ENCODE measurements around the gene IQCK.

The IQCK gene

DNA sequence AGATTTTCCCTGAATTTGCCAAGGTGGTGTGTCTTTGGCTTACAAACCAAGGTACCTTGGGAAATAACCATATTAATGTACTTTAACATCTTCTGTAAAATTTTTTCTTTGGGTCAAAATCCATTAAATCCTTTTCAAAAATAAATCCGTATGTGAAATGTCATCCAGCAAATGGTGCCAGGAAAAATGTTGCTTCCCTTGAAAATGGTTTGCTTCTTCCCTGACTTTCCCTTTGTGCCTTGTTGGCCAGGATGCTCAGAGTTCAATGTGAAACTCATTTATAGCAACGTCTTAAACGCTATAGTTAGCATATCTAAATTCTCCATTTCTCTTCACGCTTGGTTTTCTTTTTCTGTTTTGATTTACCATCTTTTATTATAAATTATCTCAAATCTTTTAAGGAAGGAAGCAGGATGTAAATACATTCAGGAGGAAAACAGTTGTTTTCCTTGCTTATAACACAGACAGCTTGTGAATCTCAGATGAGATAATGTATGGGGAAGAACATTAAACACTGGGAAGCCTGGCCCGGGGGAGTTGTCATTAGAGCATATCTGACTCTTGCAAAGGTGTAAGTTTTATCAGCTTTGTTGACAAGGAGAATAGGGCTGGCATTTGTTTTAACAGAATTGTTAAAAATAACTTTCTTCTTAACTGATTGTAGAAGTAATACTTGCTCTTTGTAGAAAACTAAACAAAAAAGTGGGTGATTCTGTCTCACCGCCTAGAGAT is 124.5 kb downstream of the IQCK start:
- Mint-ChIP-seq H3K36me3 (no peaks in the 10 kb centered on the region), H3K4me1 (no peaks in the 10 kb centered on the region), H3K27me3 (peaks cover 4% of the 10 kb centered on the region), H3K4me3 (no peak overlapping the region), H3K27ac (no peak overlapping the region), H3K9me3 (no peaks in the 10 kb centered on the region)
- DNase-seq (ENCODE audit: low spot score in 2 of 2) (no peak), ATAC-seq (ENCODE audit: low read depth) (no peak)

- no peak overlapping the region for H3K27ac Mint-ChIP-seq
- H3K27me3 Mint-ChIP-seq = peaks cover 4% of the 10 kb centered on the region
- no peak overlapping the region for H3K4me3 Mint-ChIP-seq
- no peaks in the 10 kb centered on the region for H3K9me3 Mint-ChIP-seq
- DNase-seq (ENCODE audit: low spot score in 2 of 2) = no peak
- no peaks in the 10 kb centered on the region for H3K4me1 Mint-ChIP-seq
- H3K36me3 Mint-ChIP-seq = no peaks in the 10 kb centered on the region
- no peak for ATAC-seq (ENCODE audit: low read depth)
Measured at GRCh38 chr16:19843371-19843770, 125.3 kb downstream of the IQCK start.

DNA sequence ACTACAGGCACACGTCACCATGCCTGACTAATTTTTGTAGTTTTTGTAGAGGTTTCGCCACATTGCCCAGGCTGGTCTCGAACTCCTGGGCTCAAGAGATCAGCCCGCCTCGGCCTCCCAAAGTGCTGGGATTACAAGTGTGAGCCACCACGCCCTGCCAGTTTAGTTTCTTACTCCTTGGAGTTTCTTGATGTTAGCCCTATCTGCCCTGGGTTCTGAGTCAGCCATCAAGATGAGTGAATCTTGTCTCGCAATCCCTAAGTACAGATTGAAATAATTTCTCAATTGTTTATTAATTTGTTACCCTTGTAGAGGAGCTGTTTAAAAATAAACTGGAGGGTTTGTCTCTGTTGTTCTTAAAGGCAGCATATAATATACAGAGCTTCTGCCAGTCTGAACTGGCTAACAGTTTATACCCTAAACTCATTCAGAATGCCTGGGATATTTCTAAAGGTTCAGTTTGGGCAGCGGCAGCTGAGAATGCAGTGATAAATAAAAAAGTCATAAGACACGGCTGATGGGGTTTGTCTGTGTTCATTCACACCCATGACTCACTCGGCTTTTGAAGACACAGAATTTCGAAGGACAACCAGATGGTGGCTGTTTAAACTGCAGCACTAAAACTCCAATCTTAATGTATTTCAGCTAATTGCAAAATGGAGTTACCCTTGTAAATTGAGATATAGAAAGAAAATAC is 127.0 kb downstream of the IQCK start:
- ATAC-seq (ENCODE audit: low read depth) (no peak), DNase-seq (ENCODE audit: low spot score in 2 of 2) (no peak)
- no peaks in the 10 kb centered on the region for H3K36me3 Mint-ChIP-seq
- H3K9me3 Mint-ChIP-seq = no peaks in the 10 kb centered on the region
- H3K27ac Mint-ChIP-seq = no peak overlapping the region
- no peak overlapping the region for H3K4me3 Mint-ChIP-seq
- H3K4me1 Mint-ChIP-seq = no peaks in the 10 kb centered on the region
- peaks cover 4% of the 10 kb centered on the region for H3K27me3 Mint-ChIP-seq

DNA sequence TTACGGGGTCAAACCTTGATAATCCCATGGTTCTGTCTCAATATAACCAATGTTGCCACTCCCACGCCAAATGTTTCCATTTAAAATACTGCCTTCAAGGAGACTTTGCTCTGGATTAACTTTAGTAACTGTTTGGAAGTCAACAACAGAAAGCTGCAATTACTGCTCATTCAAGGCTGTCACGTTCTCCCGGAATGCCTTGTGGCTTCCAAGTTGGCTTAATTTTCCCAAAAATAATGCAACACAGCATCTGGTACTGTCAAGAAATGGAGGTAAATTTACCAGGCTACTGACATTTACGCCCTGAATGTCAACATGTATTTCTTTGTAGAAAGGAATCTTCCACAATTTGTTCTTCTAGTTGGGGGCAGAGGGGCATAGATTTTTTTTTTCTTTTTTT is 128.4 kb downstream of the IQCK start:
- H3K36me3 Mint-ChIP-seq = no peaks in the 10 kb centered on the region
- no peak overlapping the region for H3K4me3 Mint-ChIP-seq
- H3K4me1 Mint-ChIP-seq = no peaks in the 10 kb centered on the region
- no peak for DNase-seq (ENCODE audit: low spot score in 2 of 2)
- H3K27me3 Mint-ChIP-seq = peaks cover 4% of the 10 kb centered on the region
- H3K9me3 Mint-ChIP-seq = no peaks in the 10 kb centered on the region
- no peak for ATAC-seq (ENCODE audit: low read depth)
- H3K27ac Mint-ChIP-seq = no peak overlapping the region

GRCh38 chr16:19848756-19849155 is 130.7 kb downstream of the IQCK start:
- no peak overlapping the region for H3K27ac Mint-ChIP-seq
- no peaks in the 10 kb centered on the region for H3K4me1 Mint-ChIP-seq
- H3K36me3 Mint-ChIP-seq = no peaks in the 10 kb centered on the region
- DNase-seq (ENCODE audit: low spot score in 2 of 2) (no peak), ATAC-seq (ENCODE audit: low read depth) (no peak)
- H3K27me3 Mint-ChIP-seq = peaks cover 7% of the 10 kb centered on the region
- H3K4me3 Mint-ChIP-seq = no peak overlapping the region
- H3K9me3 Mint-ChIP-seq = no peaks in the 10 kb centered on the region

- H3K9me3 Mint-ChIP-seq = no peaks in the 10 kb centered on the region
- H3K36me3 Mint-ChIP-seq = no peaks in the 10 kb centered on the region
- no peaks in the 10 kb centered on the region for H3K4me1 Mint-ChIP-seq
- ATAC-seq (ENCODE audit: low read depth) (no peak), DNase-seq (ENCODE audit: low spot score in 2 of 2) (no peak)
- H3K27ac Mint-ChIP-seq = no peak overlapping the region
- peaks cover 7% of the 10 kb centered on the region for H3K27me3 Mint-ChIP-seq
- no peak overlapping the region for H3K4me3 Mint-ChIP-seq
Measured at GRCh38 chr16:19850131-19850817, 132.2 kb downstream of the IQCK start.

- H3K9me3 Mint-ChIP-seq = no peaks in the 10 kb centered on the region
- H3K27me3 Mint-ChIP-seq = peaks cover 7% of the 10 kb centered on the region
- no peak overlapping the region for H3K27ac Mint-ChIP-seq
- DNase-seq (ENCODE audit: low spot score in 2 of 2) = no peak
- ATAC-seq (ENCODE audit: low read depth) = no peak
- no peaks in the 10 kb centered on the region for H3K36me3 Mint-ChIP-seq
- no peaks in the 10 kb centered on the region for H3K4me1 Mint-ChIP-seq
- H3K4me3 Mint-ChIP-seq = no peak overlapping the region
Measured at GRCh38 chr16:19851476-19851875, 133.4 kb downstream of the IQCK start.

DNA sequence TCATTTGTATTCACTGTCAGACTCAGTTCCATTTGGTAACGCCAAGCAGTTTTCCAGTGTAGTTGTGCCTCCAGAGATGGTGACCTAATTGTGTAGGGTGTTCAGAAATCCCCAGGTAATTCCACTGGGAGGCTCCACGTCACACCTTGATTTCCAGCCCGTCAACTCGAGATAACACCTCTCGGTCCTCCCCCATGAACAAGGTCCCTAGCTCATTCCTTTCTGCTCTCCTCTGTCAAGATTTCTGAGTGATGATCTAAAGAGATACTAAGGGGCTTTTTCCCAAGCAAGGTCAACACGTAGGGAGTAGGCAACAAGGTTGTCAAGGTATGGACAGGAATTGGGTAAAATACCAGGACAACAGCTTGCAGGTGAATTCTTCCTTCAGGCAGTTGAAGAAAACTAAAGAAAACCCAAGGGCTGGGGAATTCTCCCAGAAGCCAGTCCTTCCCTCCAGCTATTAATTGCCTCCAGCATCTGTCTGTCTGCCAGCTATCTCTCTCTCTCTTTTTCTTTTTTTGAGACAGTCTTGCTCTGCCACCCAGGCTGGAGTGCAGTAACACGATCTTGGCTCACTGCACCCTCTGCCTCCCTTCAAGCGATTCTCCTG is 135.2 kb downstream of the IQCK start:
- H3K4me3 Mint-ChIP-seq = no peak overlapping the region
- no peak for ATAC-seq (ENCODE audit: low read depth)
- H3K9me3 Mint-ChIP-seq = no peaks in the 10 kb centered on the region
- DNase-seq (ENCODE audit: low spot score in 2 of 2) = no peak
- H3K36me3 Mint-ChIP-seq = no peaks in the 10 kb centered on the region
- H3K27me3 Mint-ChIP-seq = peaks cover 4% of the 10 kb centered on the region
- H3K4me1 Mint-ChIP-seq = no peaks in the 10 kb centered on the region
- H3K27ac Mint-ChIP-seq = no peak overlapping the region

GRCh38 chr16:19853742-19854542 is 135.9 kb downstream of the IQCK start:
- DNase-seq (ENCODE audit: low spot score in 2 of 2) = no peak
- no peaks in the 10 kb centered on the region for H3K4me1 Mint-ChIP-seq
- H3K4me3 Mint-ChIP-seq = no peak overlapping the region
- peaks cover 4% of the 10 kb centered on the region for H3K27me3 Mint-ChIP-seq
- no peak for ATAC-seq (ENCODE audit: low read depth)
- H3K9me3 Mint-ChIP-seq = no peaks in the 10 kb centered on the region
- H3K27ac Mint-ChIP-seq = no peak overlapping the region
- no peaks in the 10 kb centered on the region for H3K36me3 Mint-ChIP-seq

- no peak overlapping the region for H3K27ac Mint-ChIP-seq
- H3K4me3 Mint-ChIP-seq = no peak overlapping the region
- no peaks in the 10 kb centered on the region for H3K9me3 Mint-ChIP-seq
- ATAC-seq (ENCODE audit: low read depth) (no peak), DNase-seq (ENCODE audit: low spot score in 2 of 2) (no peak)
- H3K4me1 Mint-ChIP-seq = no peaks in the 10 kb centered on the region
- H3K36me3 Mint-ChIP-seq = no peaks in the 10 kb centered on the region
- H3K27me3 Mint-ChIP-seq = peaks cover 4% of the 10 kb centered on the region
Measured at GRCh38 chr16:19854543-19854876, 136.4 kb downstream of the IQCK start.

DNA sequence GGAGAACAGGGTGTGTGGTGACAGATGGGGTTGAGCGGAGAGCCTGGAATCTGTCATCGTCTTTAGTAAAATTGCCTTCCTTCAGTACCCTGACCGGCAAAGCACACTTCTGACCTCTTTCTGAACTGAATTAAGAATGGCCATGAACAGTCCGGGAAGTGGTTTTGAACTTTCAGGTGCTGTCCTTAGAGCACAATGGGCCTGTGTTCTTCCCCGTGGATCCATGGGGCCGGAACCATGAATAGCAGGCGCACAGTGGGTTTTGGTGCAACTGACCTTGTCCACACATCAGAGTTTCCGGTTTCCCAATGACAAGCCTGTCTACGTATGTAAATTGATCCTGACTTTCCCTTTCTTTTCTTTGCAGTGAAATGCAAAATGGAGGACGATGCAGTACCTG is 138.0 kb downstream of the IQCK start:
- no peaks in the 10 kb centered on the region for H3K4me1 Mint-ChIP-seq
- H3K27ac Mint-ChIP-seq = no peak overlapping the region
- peaks cover 5% of the 10 kb centered on the region for H3K27me3 Mint-ChIP-seq
- DNase-seq (ENCODE audit: low spot score in 2 of 2) = no peak
- no peaks in the 10 kb centered on the region for H3K36me3 Mint-ChIP-seq
- H3K4me3 Mint-ChIP-seq = no peak overlapping the region
- ATAC-seq (ENCODE audit: low read depth) = no peak
- no peaks in the 10 kb centered on the region for H3K9me3 Mint-ChIP-seq

- no peak overlapping the region for H3K4me3 Mint-ChIP-seq
- peaks cover 4% of the 10 kb centered on the region for H3K27me3 Mint-ChIP-seq
- H3K9me3 Mint-ChIP-seq = no peaks in the 10 kb centered on the region
- no peaks in the 10 kb centered on the region for H3K36me3 Mint-ChIP-seq
- no peaks in the 10 kb centered on the region for H3K4me1 Mint-ChIP-seq
- no peak for ATAC-seq (ENCODE audit: low read depth)
- DNase-seq (ENCODE audit: low spot score in 2 of 2) = no peak
- no peak overlapping the region for H3K27ac Mint-ChIP-seq
Measured at GRCh38 chr16:19857593-19858339, 139.7 kb downstream of the IQCK start.

DNA sequence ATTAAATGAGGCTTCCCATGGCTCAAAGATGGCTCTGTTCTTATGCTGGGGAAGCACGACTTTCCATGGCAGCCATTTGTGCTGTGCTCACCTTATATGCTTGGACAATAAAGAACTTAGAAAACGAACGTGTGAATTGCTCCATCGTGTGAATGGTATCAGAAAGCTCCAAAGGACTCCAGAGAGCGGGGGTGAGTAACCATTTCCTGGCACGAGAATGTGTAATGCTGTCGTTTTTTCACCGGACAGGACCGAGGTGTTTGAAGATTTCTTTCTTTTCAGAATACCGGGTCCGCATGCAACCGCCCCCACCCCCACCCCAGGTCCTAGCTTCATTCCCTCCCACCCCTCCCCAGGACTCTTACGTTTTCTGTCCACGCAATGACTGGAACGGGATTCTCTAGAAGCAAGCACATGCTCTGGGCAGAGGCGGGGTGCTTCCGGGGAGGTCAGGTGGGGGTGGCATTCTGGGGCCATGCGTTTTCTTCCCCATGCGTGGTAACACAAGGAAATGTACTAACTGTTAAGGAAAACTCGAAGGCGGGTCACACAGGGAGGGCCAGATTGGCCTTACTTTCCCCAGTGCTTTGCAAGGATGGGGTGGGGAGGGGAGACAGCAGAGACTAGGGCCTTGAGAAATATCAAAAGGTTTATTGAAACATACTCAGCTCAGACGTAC is 140.4 kb downstream of the IQCK start:
- H3K4me3 Mint-ChIP-seq = no peak overlapping the region
- H3K27me3 Mint-ChIP-seq = peaks cover 2% of the 10 kb centered on the region
- H3K27ac Mint-ChIP-seq = no peak overlapping the region

More for the DNA sequence above, 140.4 kb downstream of the IQCK start:
- no peaks in the 10 kb centered on the region for H3K9me3 Mint-ChIP-seq
- no peak for DNase-seq (ENCODE audit: low spot score in 2 of 2)
- no peaks in the 10 kb centered on the region for H3K4me1 Mint-ChIP-seq
- no peak for ATAC-seq (ENCODE audit: low read depth)
- no peaks in the 10 kb centered on the region for H3K36me3 Mint-ChIP-seq
